HCT116 (cell line): ENCODE data around the gene MTFR2. TPM values are rescaled to one million over a fixed set of nuclear protein-coding genes. Genes with fewer than 3 reads are reported as not detected.

Source experiments
- ATAC-seq: fragments of 200-7000 bp; cut with Tn5 transposase; 2 replicates; pipeline ENCODE4 v1.9.1; 2020; ENCODE audit warnings: mild to moderate bottlenecking, moderate library complexity
- BruUV-seq: library from RNA; stranded (reverse); fragments of 400-500 nt; replicated peaks from 2 replicates; lab custom pipeline; 2021; lab: Mats Ljungman, UMichigan
- CTCF ChIA-PET: fragments of 300-600 bp; sonication (Branson Sonifier 250); formaldehyde crosslinking; loops from one replicate; lab custom pipeline; 2021; ENCODE audit warnings: antibody characterized with exemption; lab: Charles Lee
- POLR2A ChIA-PET: fragments of 300-600, 350-600 bp; sonication (Branson Sonifier 250); formaldehyde crosslinking; loops from one replicate; lab custom pipeline; 2021; ENCODE audit warnings: antibody characterized with exemption; lab: Charles Lee
- RAD21 ChIA-PET, 2 experiments: fragments of 300-600 bp; sonication (Branson Sonifier 250); formaldehyde crosslinking; loops; one replicate each; lab custom pipeline; 2023; ENCODE audit warnings: low total read pairs in 2 of 2; ENCODE audit not compliant: uncharacterized antibody in 2 of 2, unreplicated experiment in 2 of 2, low non-redundant PET in 1 of 2; lab: Charles Lee
- DNase-seq: peaks from one replicate; pipeline ENCODE4 v3.0.0-alpha.2; 2010; ENCODE audit warnings: low read depth, low spot score
- H2AFZ ChIP-seq: fragments of 200-600 bp; shearing (Covaris generic), sonication (generic); 2 replicates; pipeline ENCODE4 v1.6.1; 2017; ENCODE audit warnings: low read depth, mixed run types, mixed read lengths, antibody characterized with exemption, low read length; ENCODE audit not compliant: poor library complexity, severe bottlenecking
- H3K27ac ChIP-seq: 2 replicates; pipeline ENCODE4 v1.5.1; 2012; ENCODE audit warnings: low read depth, low read length
- H3K27me3 ChIP-seq: fragments of 200-600 bp; sonication (generic); 2 replicates; pipeline ENCODE4 v1.6.1; 2016; ENCODE audit warnings: mixed run types, low read length, mixed read lengths; ENCODE audit not compliant: insufficient read depth
- H3K36me3 ChIP-seq, 2 experiments: fragments of 200-500 bp in 1 of 2; fragments of 200-600 bp in 1 of 2; sonication (Bioruptor generic) in 1 of 2; sonication (generic) in 1 of 2; 2 replicates each; pipeline versions ENCODE4 v1.5.1 to v1.6.1; 2014 to 2016; ENCODE audit warnings: low read length in 2 of 2, inconsistent platforms in 1 of 2, mixed read lengths in 1 of 2, mixed run types in 1 of 2; ENCODE audit not compliant: insufficient read depth in 2 of 2, control insufficient read depth in 1 of 2
- H3K4me1 ChIP-seq, 2 experiments: fragments of 200-600 bp in 1 of 2; sonication (generic) in 1 of 2; 2 replicates each; pipeline versions ENCODE4 v1.5.1 to v1.6.1; 2012 to 2017; ENCODE audit warnings: low read length in 2 of 2, inconsistent platforms in 1 of 2, mild to moderate bottlenecking in 1 of 2, mixed read lengths in 1 of 2, mixed run types in 1 of 2, moderate library complexity in 1 of 2; ENCODE audit not compliant: insufficient read depth in 2 of 2, control insufficient read depth in 1 of 2
- H3K4me2 ChIP-seq: fragments of 200-600 bp; sonication (generic); 2 replicates; pipeline ENCODE4 v1.6.1; 2017; ENCODE audit warnings: mixed run types, low read length, mixed read lengths
- H3K4me3 ChIP-seq, 2 experiments: fragments of 200-600 bp in 1 of 2; sonication (generic) in 1 of 2; replicated peaks in 1 of 2; 2 replicates each; pipeline ENCODE4 v1.5.1; 2011 to 2016; ENCODE audit warnings: low read length in 2 of 2, control low read depth in 1 of 2, low read depth in 1 of 2, mild to moderate bottlenecking in 1 of 2, mixed read lengths in 1 of 2, mixed run types in 1 of 2
- H3K79me2 ChIP-seq: fragments of 200-600 bp; sonication (generic); 2 replicates; pipeline ENCODE4 v1.6.1; 2017; ENCODE audit warnings: mild to moderate bottlenecking, mixed run types, low read length, moderate library complexity, mixed read lengths; ENCODE audit not compliant: insufficient read depth
- H3K9ac ChIP-seq: fragments of 200-600 bp; sonication (generic); 2 replicates; pipeline ENCODE4 v1.6.1; 2016; ENCODE audit warnings: low read length, mixed read lengths
- H3K9me2 ChIP-seq: fragments of 200-600 bp; sonication (generic), shearing (Covaris generic); 2 replicates; pipeline ENCODE4 v1.6.1; 2017; ENCODE audit warnings: mixed run types, mild to moderate bottlenecking, moderate library complexity; ENCODE audit not compliant: insufficient read depth
- H3K9me3 ChIP-seq, 2 experiments: fragments of 200-500 bp in 1 of 2; fragments of 200-600 bp in 1 of 2; sonication (Bioruptor generic) in 1 of 2; sonication (generic) in 1 of 2; 2 replicates each; pipeline ENCODE4 v1.6.1; 2014 to 2017; ENCODE audit warnings: low read length in 2 of 2, mixed read lengths in 2 of 2, inconsistent platforms in 1 of 2, low read depth in 1 of 2, mild to moderate bottlenecking in 1 of 2, mixed run types in 1 of 2, moderate library complexity in 1 of 2; ENCODE audit not compliant: control insufficient read depth in 1 of 2, insufficient read depth in 1 of 2
- H4K20me1 ChIP-seq: fragments of 200-600 bp; sonication (generic), shearing (Covaris generic); 2 replicates; pipeline ENCODE4 v1.6.1; 2017; ENCODE audit warnings: mixed run types, mild to moderate bottlenecking, moderate library complexity; ENCODE audit not compliant: insufficient read depth
- CEBPB ChIP-seq: IDR thresholded peaks from 2 replicates; pipeline ENCODE4 v1.6.1; 2012; ENCODE audit warnings: low read depth
- EGR1 ChIP-seq: IDR thresholded peaks from 2 replicates; pipeline ENCODE4 v1.6.1; 2012; ENCODE audit warnings: low read depth
- ELF1 ChIP-seq: IDR thresholded peaks from 2 replicates; pipeline ENCODE4 v1.6.1; 2012; ENCODE audit warnings: low read depth, borderline replicate concordance
- EZH2 ChIP-seq: fragments of 200-600 bp; sonication (generic); IDR thresholded peaks from 2 replicates; pipeline ENCODE4 v1.6.1; 2017; ENCODE audit warnings: antibody characterized with exemption, mixed run types
- FOSL1 ChIP-seq: IDR thresholded peaks from 2 replicates; pipeline ENCODE4 v1.6.1; 2012; ENCODE audit warnings: low read depth
- JUND ChIP-seq: IDR thresholded peaks from 2 replicates; pipeline ENCODE4 v1.6.1; 2012
- POLR2A ChIP-seq: IDR thresholded peaks from 2 replicates; pipeline ENCODE4 v1.7.0; 2011; ENCODE audit warnings: borderline replicate concordance; ENCODE audit not compliant: insufficient read depth, insufficient read length; ENCODE audit errors: extremely low read depth
- SRF ChIP-seq: IDR thresholded peaks from 2 replicates; pipeline ENCODE4 v1.6.1; 2012; ENCODE audit warnings: low read depth
- TCF7L2 ChIP-seq: IDR thresholded peaks from 2 replicates; pipeline ENCODE4 v1.7.0; 2011; ENCODE audit warnings: borderline replicate concordance, inconsistent platforms; ENCODE audit not compliant: insufficient read depth, insufficient read length; ENCODE audit errors: extremely low read depth
- YY1 ChIP-seq: IDR thresholded peaks from 2 replicates; pipeline ENCODE4 v1.6.1; 2011; ENCODE audit warnings: low read length, low read depth, moderate library complexity, mild to moderate bottlenecking; ENCODE audit not compliant: insufficient replicate concordance; ENCODE audit errors: extremely low read depth
- ZFX ChIP-seq: fragments of 450-650 bp; IDR thresholded peaks from 2 replicates; pipeline ENCODE4 v1.6.1; 2017
- ZNF274 ChIP-seq: fragments of 200-500 bp; sonication (Bioruptor generic); IDR thresholded peaks from 2 replicates; pipeline ENCODE4 v1.6.1; 2014; ENCODE audit warnings: mild to moderate bottlenecking, low read depth, low read length, inconsistent platforms
- intact Hi-C: fragments of 100-400 bp; cut with micrococcal nuclease; formaldehyde crosslinking; loops from 2 replicates; pipeline ENCODE4 v1.10.0; 2022
- total RNA-seq: library from RNA; stranded (reverse); gene quantifications from one replicate; pipeline ENCODE4 v1.2.1, GENCODE V29; 2021; ENCODE audit not compliant: unreplicated experiment
- TF ChIP-seq, protein P1 (sequence below), 3 experiments: fragments of 200-600 bp in 1 of 3; sonication (generic) in 1 of 3; IDR thresholded peaks in 2 of 3; conservative IDR thresholded peaks in 1 of 3; 2 replicates each; pipeline ENCODE4 v1.5.1; 2012 to 2017; ENCODE audit warnings: low read depth in 2 of 3, low read length in 2 of 3, antibody characterized with exemption in 1 of 3, borderline replicate concordance in 1 of 3, control low read depth in 1 of 3, mild to moderate bottlenecking in 1 of 3, mixed read lengths in 1 of 3, mixed run types in 1 of 3, moderate library complexity in 1 of 3; ENCODE audit not compliant: insufficient read depth in 1 of 3
- TF ChIP-seq, protein P2 (sequence below): IDR thresholded peaks from 2 replicates; pipeline ENCODE4 v1.6.1; 2012; ENCODE audit warnings: low read depth
- TF ChIP-seq, protein P3 (sequence below): IDR thresholded peaks from 2 replicates; pipeline ENCODE4 v1.6.1; 2012

Gene MTFR2
- total RNA-seq, 1 experiment from 2014 or later = 13.2 TPM

DNA sequence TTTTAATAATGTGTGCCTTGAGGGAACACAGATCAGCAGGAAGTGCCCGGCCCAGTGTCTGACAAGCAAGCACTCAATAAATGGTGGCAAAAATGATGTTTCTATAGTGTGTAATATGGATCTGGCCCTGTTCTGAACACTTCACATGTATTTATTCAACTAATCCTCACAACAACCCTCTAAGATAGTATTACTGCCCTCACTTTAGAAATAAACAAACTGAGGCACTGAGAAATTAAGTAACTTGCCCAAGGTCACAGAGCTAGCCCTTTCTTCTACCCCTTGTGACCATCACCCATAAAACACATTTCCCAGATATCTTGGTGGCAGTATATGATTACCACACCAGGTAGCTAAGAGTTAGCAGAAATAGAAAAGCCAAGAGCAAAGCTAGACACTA, 12.8 kb upstream of the MTFR2 start:
- ChIA-PET CTCF (interaction anchor here (1.2 kb wide), 1 partner anchor 284 kb away, joined by 4 read pairs; no protein-coding TSS in a partner anchor), RAD21 (no interaction called here), POLR2A (no interaction called here)
- no peak overlapping the region for H3K4me3 ChIP-seq
- DNase-seq = no peak
- intact Hi-C loops = no loop called here
- no peak for ATAC-seq
- H2AFZ ChIP-seq = no peak overlapping the region
- TF ChIP-seq SRF (no peak), TCF7L2 (no peak), CEBPB (no peak)
- no peaks in the 10 kb centered on the region for H3K9me3 ChIP-seq
- no peaks in the 10 kb centered on the region for H3K27me3 ChIP-seq
- H4K20me1 ChIP-seq = peaks cover 76% of the 10 kb centered on the region
- H3K9ac ChIP-seq = no peak overlapping the region
- no peaks in the 10 kb centered on the region for H3K9me2 ChIP-seq
- peaks cover 68 to 84% of the 10 kb centered on the region in 2 experiments for H3K36me3 ChIP-seq
- no peak overlapping the region for H3K4me2 ChIP-seq
- H3K27ac ChIP-seq = no peak overlapping the region
- H3K79me2 ChIP-seq = peaks cover 100% of the 10 kb centered on the region
- BruUV-seq = no TSS peak
- H3K4me1 ChIP-seq = no peaks in the 10 kb centered on the region

GRCh38 chr6:136254851-136255466, 4.8 kb upstream of the MTFR2 start:
- H4K20me1 ChIP-seq = peaks cover 21% of the 10 kb centered on the region; the same call in 1 of the 2 replicates
- H2AFZ ChIP-seq = no peak overlapping the region
- POLR2A ChIA-PET = interaction anchor here (1.0 kb wide), 1 partner anchor 35 kb away, joined by 3 read pairs; the partner anchor contains the start of gene BCLAF1
- RAD21 ChIA-PET = no interaction called here
- no peaks in the 10 kb centered on the region for H3K9me3 ChIP-seq
- H3K9ac ChIP-seq = no peak overlapping the region
- no peak for DNase-seq
- intact Hi-C loops = no loop called here
- no peak overlapping the region for H3K27ac ChIP-seq
- no TSS peak for BruUV-seq
- H3K79me2 ChIP-seq = peaks cover 25% of the 10 kb centered on the region
- H3K4me2 ChIP-seq = no peak overlapping the region
- no peaks in the 10 kb centered on the region for H3K9me2 ChIP-seq
- no peak for ATAC-seq
- H3K4me3 ChIP-seq = no peak overlapping the region
- H3K4me1 ChIP-seq = peaks cover 0 to 8% of the 10 kb centered on the region in 2 experiments; a peak in 1 of 4 replicates
- no peaks in the 10 kb centered on the region for H3K27me3 ChIP-seq
- CTCF ChIA-PET = interaction anchor here (0.6 to 1.6 kb wide), 2 partner anchors 21 to 295 kb away, joined by 3 to 4 read pairs; partner anchors contain the start of gene MAP7
- H3K36me3 ChIP-seq = peaks cover 23 to 26% of the 10 kb centered on the region in 2 experiments
- TF ChIP-seq EZH2 (no peak), YY1 (no peak), FOSL1 (no peak), POLR2A (no peak), ZNF274 (no peak), ZFX (no peak), ELF1 (no peak), JUND (no peak), SRF (no peak), EGR1 (no peak)
- TF ChIP-seq, protein P1, sequence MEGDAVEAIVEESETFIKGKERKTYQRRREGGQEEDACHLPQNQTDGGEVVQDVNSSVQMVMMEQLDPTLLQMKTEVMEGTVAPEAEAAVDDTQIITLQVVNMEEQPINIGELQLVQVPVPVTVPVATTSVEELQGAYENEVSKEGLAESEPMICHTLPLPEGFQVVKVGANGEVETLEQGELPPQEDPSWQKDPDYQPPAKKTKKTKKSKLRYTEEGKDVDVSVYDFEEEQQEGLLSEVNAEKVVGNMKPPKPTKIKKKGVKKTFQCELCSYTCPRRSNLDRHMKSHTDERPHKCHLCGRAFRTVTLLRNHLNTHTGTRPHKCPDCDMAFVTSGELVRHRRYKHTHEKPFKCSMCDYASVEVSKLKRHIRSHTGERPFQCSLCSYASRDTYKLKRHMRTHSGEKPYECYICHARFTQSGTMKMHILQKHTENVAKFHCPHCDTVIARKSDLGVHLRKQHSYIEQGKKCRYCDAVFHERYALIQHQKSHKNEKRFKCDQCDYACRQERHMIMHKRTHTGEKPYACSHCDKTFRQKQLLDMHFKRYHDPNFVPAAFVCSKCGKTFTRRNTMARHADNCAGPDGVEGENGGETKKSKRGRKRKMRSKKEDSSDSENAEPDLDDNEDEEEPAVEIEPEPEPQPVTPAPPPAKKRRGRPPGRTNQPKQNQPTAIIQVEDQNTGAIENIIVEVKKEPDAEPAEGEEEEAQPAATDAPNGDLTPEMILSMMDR (IDR thresholded peaks at IDR 0.05 in 2 of 3, conservative IDR thresholded peaks at IDR 0.05 in 1 of 3; ENCODE audit: borderline replicate concordance in 1 of 3, insufficient read depth in 1 of 3, low read depth in 2 of 3, low read length in 2 of 3) = no peak
- TF ChIP-seq, protein P2, sequence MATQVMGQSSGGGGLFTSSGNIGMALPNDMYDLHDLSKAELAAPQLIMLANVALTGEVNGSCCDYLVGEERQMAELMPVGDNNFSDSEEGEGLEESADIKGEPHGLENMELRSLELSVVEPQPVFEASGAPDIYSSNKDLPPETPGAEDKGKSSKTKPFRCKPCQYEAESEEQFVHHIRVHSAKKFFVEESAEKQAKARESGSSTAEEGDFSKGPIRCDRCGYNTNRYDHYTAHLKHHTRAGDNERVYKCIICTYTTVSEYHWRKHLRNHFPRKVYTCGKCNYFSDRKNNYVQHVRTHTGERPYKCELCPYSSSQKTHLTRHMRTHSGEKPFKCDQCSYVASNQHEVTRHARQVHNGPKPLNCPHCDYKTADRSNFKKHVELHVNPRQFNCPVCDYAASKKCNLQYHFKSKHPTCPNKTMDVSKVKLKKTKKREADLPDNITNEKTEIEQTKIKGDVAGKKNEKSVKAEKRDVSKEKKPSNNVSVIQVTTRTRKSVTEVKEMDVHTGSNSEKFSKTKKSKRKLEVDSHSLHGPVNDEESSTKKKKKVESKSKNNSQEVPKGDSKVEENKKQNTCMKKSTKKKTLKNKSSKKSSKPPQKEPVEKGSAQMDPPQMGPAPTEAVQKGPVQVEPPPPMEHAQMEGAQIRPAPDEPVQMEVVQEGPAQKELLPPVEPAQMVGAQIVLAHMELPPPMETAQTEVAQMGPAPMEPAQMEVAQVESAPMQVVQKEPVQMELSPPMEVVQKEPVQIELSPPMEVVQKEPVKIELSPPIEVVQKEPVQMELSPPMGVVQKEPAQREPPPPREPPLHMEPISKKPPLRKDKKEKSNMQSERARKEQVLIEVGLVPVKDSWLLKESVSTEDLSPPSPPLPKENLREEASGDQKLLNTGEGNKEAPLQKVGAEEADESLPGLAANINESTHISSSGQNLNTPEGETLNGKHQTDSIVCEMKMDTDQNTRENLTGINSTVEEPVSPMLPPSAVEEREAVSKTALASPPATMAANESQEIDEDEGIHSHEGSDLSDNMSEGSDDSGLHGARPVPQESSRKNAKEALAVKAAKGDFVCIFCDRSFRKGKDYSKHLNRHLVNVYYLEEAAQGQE = no peak
- TF ChIP-seq, protein P3, sequence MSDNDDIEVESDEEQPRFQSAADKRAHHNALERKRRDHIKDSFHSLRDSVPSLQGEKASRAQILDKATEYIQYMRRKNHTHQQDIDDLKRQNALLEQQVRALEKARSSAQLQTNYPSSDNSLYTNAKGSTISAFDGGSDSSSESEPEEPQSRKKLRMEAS = no peak
